Retinal pigment epithelial cell (primary cell): ENCODE results near the gene DDX54.

Experiments
- DNase-seq: peaks from one replicate; pipeline ENCODE4 v3.0.0-alpha.2; 2010; ENCODE audit warnings: low read depth
- H3K4me3 ChIP-seq: 2 replicates; pipeline ENCODE4 v1.5.1; 2011; ENCODE audit warnings: mild to moderate bottlenecking, low read length, control low read depth, moderate library complexity
- CTCF ChIP-seq: conservative IDR thresholded peaks from 2 replicates; pipeline ENCODE4 v1.5.1; 2011; ENCODE audit warnings: low read depth, low read length, control low read depth, inconsistent platforms

DDX54 gene

GRCh38 chr12:113195598-113195997, 10.3 kb upstream of the DDX54 start:
- H3K4me3 ChIP-seq = no peak overlapping the region
- no peak for TF ChIP-seq CTCF
- no peak for DNase-seq

GRCh38 chr12:113194971-113195391, 9.7 kb upstream of the DDX54 start:
- DNase-seq = peak; percentile 30
- no peak for TF ChIP-seq CTCF
- H3K4me3 ChIP-seq = no peak overlapping the region

- no peak overlapping the region for H3K4me3 ChIP-seq
- DNase-seq = no peak
- TF ChIP-seq CTCF = no peak
Observed at GRCh38 chr12:113191227-113191626, 5.9 kb upstream of the DDX54 start.

GRCh38 chr12:113190761-113191160, 5.5 kb upstream of the DDX54 start:
- H3K4me3 ChIP-seq = no peak overlapping the region
- no peak for TF ChIP-seq CTCF
- DNase-seq = peak; percentile 44

- TF ChIP-seq CTCF = no peak
- no peak for DNase-seq
- no peak overlapping the region for H3K4me3 ChIP-seq
Observed at GRCh38 chr12:113189361-113189760, 4.1 kb upstream of the DDX54 start.

- H3K4me3 ChIP-seq = peak overlapping the region; percentile 82
- DNase-seq = no peak
- TF ChIP-seq CTCF = no peak
Observed at GRCh38 chr12:113186666-113187325, 1.5 kb upstream of the DDX54 start.

- peak overlapping the region; percentile 82 for H3K4me3 ChIP-seq
- no peak for TF ChIP-seq CTCF
- DNase-seq = no peak
Observed at GRCh38 chr12:113186033-113186365, 721 bp upstream of the DDX54 start.
